MCF 10A (cell line): ENCODE results near the gene ADAM10. TPM values are rescaled to one million over a fixed set of nuclear protein-coding genes. Genes with fewer than 3 reads are reported as not detected.

Source experiments
- BruUV-seq: library from RNA; stranded (reverse); fragments of 400-500 nt; replicated peaks from 2 replicates; lab custom pipeline; 2021; lab: Mats Ljungman, UMichigan
- CTCF ChIA-PET: fragments of 300-600 bp; sonication (Branson Sonifier 250); formaldehyde crosslinking; extraction: SDS; loops from one replicate; lab custom pipeline; 2021; ENCODE audit warnings: antibody characterized with exemption, inconsistent platforms; lab: Yijun Ruan, JAX
- POLR2A ChIA-PET: fragments of 300-600, 350-650 bp; sonication (Branson Sonifier 250); formaldehyde crosslinking; extraction: SDS; loops from one replicate; lab custom pipeline; 2020; ENCODE audit warnings: antibody characterized with exemption, inconsistent platforms; lab: Yijun Ruan, JAX
- DNase-seq: peaks from one replicate; pipeline ENCODE4 v3.0.0-alpha.2; 2018; ENCODE audit not compliant: unreplicated experiment
- H3K27ac Mint-ChIP-seq: one replicate; pipeline ENCODE4 v1.8.0; 2022; ENCODE audit warnings: mild to moderate bottlenecking, low read depth, mixed read lengths; ENCODE audit not compliant: unreplicated experiment
- H3K27me3 Mint-ChIP-seq: one replicate; pipeline ENCODE4 v1.8.0; 2022; ENCODE audit warnings: mixed read lengths; ENCODE audit not compliant: insufficient read depth, unreplicated experiment
- H3K36me3 Mint-ChIP-seq: one replicate; pipeline ENCODE4 v1.8.0; 2022; ENCODE audit warnings: mild to moderate bottlenecking, moderate library complexity, mixed read lengths; ENCODE audit not compliant: insufficient read depth, unreplicated experiment
- H3K4me1 Mint-ChIP-seq: one replicate; pipeline ENCODE4 v1.8.0; 2022; ENCODE audit warnings: mixed read lengths; ENCODE audit not compliant: insufficient read depth, unreplicated experiment
- H3K4me3 Mint-ChIP-seq: one replicate; pipeline ENCODE4 v1.8.0; 2022; ENCODE audit warnings: mild to moderate bottlenecking, moderate library complexity, mixed read lengths; ENCODE audit not compliant: unreplicated experiment
- H3K9me3 Mint-ChIP-seq: one replicate; pipeline ENCODE4 v1.8.0; 2022; ENCODE audit warnings: mixed read lengths; ENCODE audit not compliant: unreplicated experiment
- intact Hi-C: fragments of 100-400 bp; cut with micrococcal nuclease; formaldehyde crosslinking; loops from 2 replicates; pipeline ENCODE4 v1.14.1; 2022
- total RNA-seq: library from RNA; stranded (reverse); gene quantifications from 2 replicates; pipeline ENCODE4 v1.2.3, GENCODE V29; 2022
- TF ChIP-seq, protein P1 (sequence below): fragments of 200-600 bp; IDR thresholded peaks from one replicate; pipeline ENCODE4 v1.8.0; 2022; ENCODE audit warnings: antibody characterized with exemption, mild to moderate bottlenecking; ENCODE audit not compliant: unreplicated experiment

The ADAM10 gene
- total RNA-seq, 1 experiment from 2014 or later: 87.5 TPM

DNA sequence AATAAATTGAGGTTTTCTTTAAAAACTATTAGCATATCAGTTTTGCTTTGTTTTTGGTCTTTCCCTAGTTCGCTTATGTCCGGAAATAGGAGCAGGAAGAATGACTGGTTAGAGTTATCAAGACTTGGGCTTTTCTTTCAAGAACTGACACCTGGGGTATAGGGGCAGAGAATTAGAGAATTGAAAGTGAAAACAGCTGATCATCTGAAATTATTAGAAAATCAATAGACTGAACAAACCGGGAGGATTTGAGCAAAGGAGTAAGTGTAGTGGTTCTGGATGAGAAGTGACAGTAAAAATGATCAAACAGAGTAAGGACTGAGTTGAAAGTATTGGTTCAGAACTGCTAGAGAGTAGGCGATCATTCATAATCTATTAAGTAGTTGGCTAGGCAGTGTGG, 27.6 kb upstream of the ADAM10 start:
- intact Hi-C loops: loop anchor here (10.0 kb wide), 1 partner anchor 88 kb away; no protein-coding TSS in a partner anchor
- DNase-seq: no peak
- ChIA-PET CTCF (interaction anchor here (1.0 kb wide), 1 partner anchor 9 kb away, joined by 3 read pairs; no protein-coding TSS in a partner anchor), POLR2A (interaction anchor here (0.7 to 1.4 kb wide), 3 partner anchors 17 to 47 kb away, joined by 3 to 5 read pairs (median 3); no protein-coding TSS in a partner anchor)
- Mint-ChIP-seq H3K27me3 (no peaks in the 10 kb centered on the region), H3K9me3 (no peaks in the 10 kb centered on the region), H3K4me1 (peaks cover 5% of the 10 kb centered on the region), H3K4me3 (no peak overlapping the region), H3K36me3 (peaks cover 11% of the 10 kb centered on the region), H3K27ac (no peak overlapping the region)
- TF ChIP-seq, protein P1, sequence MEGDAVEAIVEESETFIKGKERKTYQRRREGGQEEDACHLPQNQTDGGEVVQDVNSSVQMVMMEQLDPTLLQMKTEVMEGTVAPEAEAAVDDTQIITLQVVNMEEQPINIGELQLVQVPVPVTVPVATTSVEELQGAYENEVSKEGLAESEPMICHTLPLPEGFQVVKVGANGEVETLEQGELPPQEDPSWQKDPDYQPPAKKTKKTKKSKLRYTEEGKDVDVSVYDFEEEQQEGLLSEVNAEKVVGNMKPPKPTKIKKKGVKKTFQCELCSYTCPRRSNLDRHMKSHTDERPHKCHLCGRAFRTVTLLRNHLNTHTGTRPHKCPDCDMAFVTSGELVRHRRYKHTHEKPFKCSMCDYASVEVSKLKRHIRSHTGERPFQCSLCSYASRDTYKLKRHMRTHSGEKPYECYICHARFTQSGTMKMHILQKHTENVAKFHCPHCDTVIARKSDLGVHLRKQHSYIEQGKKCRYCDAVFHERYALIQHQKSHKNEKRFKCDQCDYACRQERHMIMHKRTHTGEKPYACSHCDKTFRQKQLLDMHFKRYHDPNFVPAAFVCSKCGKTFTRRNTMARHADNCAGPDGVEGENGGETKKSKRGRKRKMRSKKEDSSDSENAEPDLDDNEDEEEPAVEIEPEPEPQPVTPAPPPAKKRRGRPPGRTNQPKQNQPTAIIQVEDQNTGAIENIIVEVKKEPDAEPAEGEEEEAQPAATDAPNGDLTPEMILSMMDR: no peak
- no TSS peak for BruUV-seq

GRCh38 chr15:58775402-58775801, 25.9 kb upstream of the ADAM10 start:
- no peak overlapping the region for H3K4me3 Mint-ChIP-seq

GRCh38 chr15:58773024-58773423, 23.5 kb upstream of the ADAM10 start:
- CTCF ChIA-PET: interaction anchor here (0.7 to 1.0 kb wide), 3 partner anchors 25 to 539 kb away, joined by 3 to 4 read pairs (median 3); no protein-coding TSS in a partner anchor
- no TSS peak for BruUV-seq
- no peak overlapping the region for H3K4me3 Mint-ChIP-seq

More at GRCh38 chr15:58775402-58775801, 25.9 kb upstream of the ADAM10 start:
- H3K9me3 Mint-ChIP-seq: no peaks in the 10 kb centered on the region
- intact Hi-C loops: loop anchor here (10.0 kb wide), 1 partner anchor 89 kb away; no protein-coding TSS in a partner anchor
- TF ChIP-seq, protein P1: no peak
- peaks cover 11% of the 10 kb centered on the region for H3K36me3 Mint-ChIP-seq
- ChIA-PET CTCF (no interaction called here), POLR2A (interaction anchor here (1.4 to 11.3 kb wide), 2 partner anchors 18 to 25 kb away, joined by 4 to 368 read pairs; partner anchors contain the start of gene ADAM10)
- no peaks in the 10 kb centered on the region for H3K27me3 Mint-ChIP-seq
- peaks cover 5% of the 10 kb centered on the region for H3K4me1 Mint-ChIP-seq
- BruUV-seq: no TSS peak
- no peak for DNase-seq
- no peak overlapping the region for H3K27ac Mint-ChIP-seq

More at GRCh38 chr15:58773024-58773423, 23.5 kb upstream of the ADAM10 start:
- DNase-seq: no peak
- Mint-ChIP-seq H3K27me3 (no peaks in the 10 kb centered on the region), H3K27ac (peak overlapping the region; percentile 97), H3K36me3 (no peaks in the 10 kb centered on the region), H3K9me3 (no peaks in the 10 kb centered on the region), H3K4me1 (peaks cover 5% of the 10 kb centered on the region)
- POLR2A ChIA-PET: interaction anchor here (0.6 to 11.3 kb wide), 8 partner anchors 19 to 1338 kb away, joined by 3 to 368 read pairs (median 10); partner anchors contain the start of genes ADAM10 and SLTM
- TF ChIP-seq, protein P1: no peak
- intact Hi-C loops: loop anchor here (5.0 to 10.0 kb wide), 3 partner anchors 92 to 546 kb away; partner anchors contain the start of gene SLTM
